HG02642 (cell line): ENCODE measurements around the gene CA5A.

Experiments
- ATAC-seq: cut with Tn5 transposase; IDR thresholded peaks from one replicate; pipeline ENCODE4 v1.9.1; 2021; ENCODE audit warnings: mild to moderate bottlenecking; ENCODE audit not compliant: unreplicated experiment, poor library complexity

Gene CA5A

DNA sequence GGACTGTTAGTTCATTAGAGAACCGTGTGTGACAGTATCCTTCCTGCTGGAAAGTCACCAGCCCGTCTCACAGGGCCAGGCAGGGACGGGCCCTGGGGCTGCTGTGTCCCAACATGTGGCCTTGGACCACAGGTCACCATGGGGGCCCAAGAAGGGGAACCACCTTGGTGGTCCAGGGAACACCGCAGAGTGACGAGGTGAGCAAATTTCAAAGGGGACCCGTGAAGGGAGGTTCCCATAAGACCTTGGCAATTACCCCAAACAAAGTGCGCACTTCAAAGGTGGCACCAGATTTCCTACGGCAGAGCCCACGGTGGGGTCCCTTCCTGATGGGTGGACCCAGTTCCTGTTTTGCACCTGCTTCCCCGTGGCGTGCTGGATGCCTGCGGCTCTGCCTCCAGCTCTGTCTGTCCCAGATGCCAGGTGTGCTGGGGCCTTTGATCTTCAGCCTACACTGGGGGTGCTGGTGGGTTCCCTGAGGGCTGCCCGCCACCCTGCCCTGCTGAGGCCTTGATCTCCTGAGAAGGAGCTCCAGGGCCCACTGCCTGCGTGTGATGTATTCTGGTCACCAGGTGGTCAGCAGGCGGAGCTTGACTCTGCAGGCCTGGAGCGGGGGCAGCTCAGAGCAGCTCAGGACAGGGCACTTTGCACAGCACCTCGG, 94.0 kb downstream of the CA5A start:
- ATAC-seq, result no peak

DNA sequence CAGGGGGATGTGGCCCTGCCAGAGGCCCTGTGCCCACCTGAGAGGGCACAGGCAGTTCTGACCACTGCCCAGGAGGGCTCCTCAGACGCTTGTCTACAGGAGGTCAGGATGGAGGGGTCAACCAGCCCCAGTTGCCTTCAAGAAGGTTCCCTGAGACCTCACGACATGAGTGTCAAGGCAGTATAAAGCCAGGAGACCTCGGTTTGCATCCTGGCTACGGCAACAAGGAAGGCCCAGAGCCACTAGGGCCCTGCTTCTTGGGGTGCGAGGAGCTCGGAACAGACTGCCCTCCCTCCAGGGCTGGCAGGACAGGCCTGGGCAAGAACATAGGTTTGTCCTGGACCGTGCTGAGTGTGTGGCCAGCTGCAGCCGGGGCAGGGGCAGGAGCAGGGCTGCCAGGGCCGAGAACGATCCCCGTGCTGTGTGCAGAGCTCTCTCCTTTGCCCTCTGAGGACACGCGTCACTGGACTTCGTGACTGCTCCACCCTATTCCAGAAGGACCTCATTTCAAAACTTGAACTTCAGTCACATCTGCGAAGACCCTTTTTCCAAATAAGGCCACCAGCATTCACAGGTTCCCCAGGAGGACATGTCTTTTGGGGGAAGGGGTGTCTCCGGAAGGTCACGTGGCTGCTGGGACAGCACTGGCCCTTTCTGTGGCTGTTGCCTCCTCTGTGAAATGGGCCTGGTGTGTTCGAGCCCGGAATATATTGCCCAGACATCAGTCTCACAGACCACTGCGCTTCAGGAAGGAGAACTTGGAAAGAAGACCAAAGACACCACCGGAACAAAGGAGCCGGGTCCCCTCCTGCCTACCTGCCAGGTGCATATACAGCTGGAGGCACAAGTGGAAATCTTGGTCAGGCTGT, 94.8 kb downstream of the CA5A start:
- ATAC-seq, result no peak

DNA sequence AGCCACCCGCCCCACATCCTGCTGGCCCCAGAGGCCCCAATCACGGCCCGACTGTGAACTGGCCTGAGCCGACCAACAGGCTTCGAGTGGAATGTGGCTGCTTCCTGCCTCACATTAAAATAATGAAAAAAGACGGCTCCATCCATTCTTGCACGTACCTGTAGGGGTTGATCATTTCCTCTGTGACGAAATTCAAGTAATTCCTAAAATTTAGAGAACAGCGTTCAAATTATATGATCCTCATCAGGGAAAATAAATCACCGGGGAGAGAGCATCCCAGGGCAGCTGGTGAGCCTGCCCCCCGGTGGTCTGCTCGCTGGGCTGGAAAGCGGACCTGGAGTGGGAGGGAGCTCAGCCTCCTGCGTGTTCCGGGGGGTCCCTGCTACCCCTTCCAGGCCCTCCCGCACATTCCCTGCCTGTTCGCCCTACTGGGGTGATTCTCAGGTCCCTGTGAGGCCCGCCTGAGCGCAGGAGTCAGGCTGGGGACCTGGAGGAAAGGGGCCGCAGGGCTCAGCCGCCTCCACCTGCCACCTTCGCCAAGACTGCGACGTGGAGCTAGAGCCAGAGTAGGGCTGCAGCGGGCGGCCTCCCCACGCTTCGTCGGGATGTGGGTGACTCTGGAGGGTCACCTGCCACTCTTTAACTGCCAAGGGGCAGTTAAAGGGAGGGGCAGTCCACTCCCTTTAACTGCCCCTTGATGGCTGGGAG, 95.9 kb downstream of the CA5A start:
- no peak for ATAC-seq

DNA sequence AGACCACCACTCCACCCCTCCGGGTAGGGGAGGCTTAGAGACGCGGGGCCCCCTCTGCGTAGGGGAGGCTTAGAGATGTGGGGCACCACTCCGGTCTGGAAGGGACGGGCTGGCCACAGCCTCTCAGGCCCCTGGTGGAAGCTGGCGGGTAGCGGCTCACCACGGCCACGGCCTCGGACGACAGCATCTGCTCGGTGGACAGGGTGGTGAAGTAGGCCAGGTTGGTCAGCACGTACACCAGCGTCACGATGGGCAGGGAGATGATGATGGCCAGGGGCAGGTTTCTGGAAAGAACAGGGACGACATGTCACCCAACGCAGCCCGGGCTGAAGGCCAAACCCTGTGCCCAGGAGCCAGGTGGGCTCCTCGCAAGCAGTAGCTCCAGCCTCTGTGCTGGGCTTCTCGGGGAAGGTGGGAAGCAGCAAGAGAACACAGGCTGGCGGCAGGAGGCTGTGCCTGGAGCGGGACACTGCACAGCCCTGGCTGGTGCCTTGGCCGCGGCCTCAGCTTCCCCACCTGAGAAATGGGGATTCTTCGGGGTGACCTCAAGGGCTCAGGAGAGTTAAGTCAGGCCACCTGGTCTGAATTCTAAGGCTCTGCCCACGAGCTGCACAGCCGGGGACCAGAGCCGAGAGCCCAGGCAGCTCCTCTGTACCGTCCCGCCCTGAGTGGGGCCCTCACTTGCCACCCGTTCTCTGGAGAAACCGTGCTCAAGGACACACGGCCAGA, 96.6 kb downstream of the CA5A start:
- ATAC-seq, result no peak

DNA sequence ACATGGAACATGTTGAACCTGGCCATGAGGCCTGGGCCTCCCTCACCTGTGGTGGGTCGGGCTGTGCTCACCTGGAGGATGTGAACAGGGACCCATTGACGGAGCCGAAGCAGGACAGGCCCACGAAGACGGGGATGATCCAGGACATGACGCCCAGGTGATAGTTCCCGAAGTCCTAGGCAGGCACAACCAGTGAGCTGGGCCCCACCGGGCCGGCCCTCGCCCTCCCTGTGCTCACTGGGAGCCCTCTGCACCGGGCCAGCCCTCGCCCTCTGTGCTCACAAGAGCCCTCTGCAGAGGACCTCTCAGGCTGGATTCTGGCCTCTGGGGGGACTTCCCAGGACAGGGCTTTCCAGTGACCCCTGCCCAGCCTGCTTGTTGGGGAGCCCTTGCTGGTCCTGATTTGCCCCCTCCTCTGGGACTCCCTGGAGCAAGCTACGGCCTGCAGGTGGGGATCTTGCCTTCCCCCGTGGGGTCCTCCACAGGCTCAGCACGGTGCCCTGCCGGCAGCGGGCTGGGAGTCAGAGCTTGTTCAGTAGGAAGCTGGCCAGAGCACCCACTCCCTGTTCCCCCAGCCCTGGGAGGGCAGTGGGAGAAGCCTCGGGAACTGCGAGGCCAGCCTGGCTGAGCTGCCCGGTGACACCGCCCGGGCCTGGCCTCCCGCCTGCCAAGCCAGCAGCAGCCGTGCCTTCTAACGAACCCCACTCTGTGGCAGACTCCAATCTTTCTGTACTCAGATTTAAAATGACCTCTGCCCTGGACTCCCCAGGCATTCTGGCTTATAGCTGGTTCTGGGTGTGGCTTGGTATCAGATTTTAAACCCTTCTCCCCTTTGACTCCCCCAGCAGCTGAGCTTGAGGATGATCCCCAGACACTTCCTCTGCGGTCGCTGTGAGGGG, 97.4 kb downstream of the CA5A start:
- no peak for ATAC-seq
